Spleen (tissue), 11 donors: Measurements from ENCODE around the gene SUN3. TPM values are rescaled to one million over a fixed set of nuclear protein-coding genes. Genes with fewer than 3 reads are reported as not detected.
A peak's percentile ranks its signal among the peaks of the same experiment; 100 is the strongest.
"Not testable (repeated sequence)": the region's sequence is repeated elsewhere in the genome, so short reads cannot be mapped to it uniquely, and the experiment has no call there.

Experiments
- DNase-seq: peaks from one replicate; pipeline ENCODE4 v3.0.0-alpha.2; 2020
- H3K27ac ChIP-seq, 8 donors: fragments of 200-600 bp; sonication (generic) in 7 of 8; 1 replicate in 4 of 8; 2 replicates in 4 of 8; pipeline versions ENCODE4 v1.5.0 to v1.8.0; 2016 to 2021; ENCODE audit warnings: inconsistent platforms in 4 of 8, mild to moderate bottlenecking in 4 of 8, moderate library complexity in 1 of 8
- H3K27me3 ChIP-seq, 7 donors: fragments of 200-600 bp; sonication (generic) in 6 of 7; replicated peaks in 1 of 7; 1 replicate in 4 of 7; 2 replicates in 3 of 7; pipeline versions ENCODE4 v1.5.0 to v1.8.0; 2016 to 2021; ENCODE audit warnings: inconsistent platforms in 3 of 7, mild to moderate bottlenecking in 1 of 7
- H3K36me3 ChIP-seq, 6 donors: fragments of 200-600 bp; sonication (generic) in 5 of 6; 1 replicate in 4 of 6; 2 replicates in 2 of 6; pipeline versions ENCODE4 v1.5.0 to v1.8.0; 2016 to 2021; ENCODE audit warnings: inconsistent platforms in 2 of 6
- H3K4me1 ChIP-seq, 6 donors: fragments of 200-600 bp; sonication (generic) in 5 of 6; 1 replicate in 3 of 6; 2 replicates in 3 of 6; pipeline versions ENCODE4 v1.5.0 to v1.8.0; 2016 to 2021; ENCODE audit warnings: inconsistent platforms in 3 of 6
- H3K4me3 ChIP-seq, 8 donors: fragments of 200-600 bp; sonication (generic) in 7 of 8; 1 replicate in 4 of 8; 2 replicates in 4 of 8; pipeline versions ENCODE4 v1.5.0 to v1.8.0; 2016 to 2021; ENCODE audit warnings: inconsistent platforms in 4 of 8, mild to moderate bottlenecking in 4 of 8, moderate library complexity in 2 of 8
- H3K9me3 ChIP-seq, 8 donors: fragments of 200-600 bp; sonication (generic) in 7 of 8; 1 replicate in 4 of 8; 2 replicates in 4 of 8; pipeline versions ENCODE4 v1.5.0 to v1.8.0; 2016 to 2021; ENCODE audit warnings: inconsistent platforms in 4 of 8
- POLR2A ChIP-seq, 3 donors: fragments of 450-650 bp; IDR thresholded peaks; one replicate each; pipeline ENCODE4 v1.5.1; 2017; ENCODE audit warnings: antibody characterized with exemption in 3 of 3, mild to moderate bottlenecking in 1 of 3
- POLR2AphosphoS5 ChIP-seq, 3 donors: sonication (generic); formaldehyde crosslinking; IDR thresholded peaks; one replicate each; pipeline ENCODE4 v1.5.1; 2017; ENCODE audit warnings: antibody characterized with exemption in 3 of 3
- WGBS, 5 donors: extraction: QIAGEN DNeasy Blood & Tissue Kit in 3 of 5; methylation state at CpG; one replicate each; pipeline versions ENCODE4 v1.1.5 to v1.1.7; 2013 to 2018; 5-methylcytosine and 5-hydroxymethylcytosine counted together
- intact Hi-C: fragments of 100-400 bp; cut with DNase I; formaldehyde crosslinking; loops from one replicate; pipeline ENCODE4 v1.15.0; 2023; ENCODE audit warnings: low total_unique reads
- polyA plus RNA-seq, 3 donors: library from polyadenylated mRNA; stranded (reverse); fragments of 200-250 nt; gene quantifications; one replicate each; pipeline ENCODE4 v1.2.1, GENCODE V29; 2013
- total RNA-seq, 7 donors: library from RNA; depleted of rRNA in 3 of 7; stranded (reverse); fragments of >200 nt in 3 of 7; fragmentation: NEBNext Ultra II Directional in 4 of 7; extraction: Animal tissue kit (Norgen Biotek cat#: 25700) in 4 of 7; gene quantifications; one replicate each; pipeline versions ENCODE4 v1.1.0 to v1.2.1, GENCODE V29; 2016 to 2021
- TF ChIP-seq, protein P1 (sequence below), 11 experiments: fragments of 200-600 bp in 7 of 11; fragments of 450-650 bp in 4 of 11; sonication (generic) in 4 of 11; IDR thresholded peaks in 8 of 11; conservative IDR thresholded peaks in 3 of 11; 1 replicate in 7 of 11; 2 replicates in 4 of 11; pipeline versions ENCODE4 v1.4.0 to v1.8.0; 2016 to 2021; ENCODE audit warnings: antibody characterized with exemption in 11 of 11, inconsistent platforms in 4 of 11, mild to moderate bottlenecking in 1 of 11
- donor health status: healthy with polysubstance abuse.
- donor health status: DM: no; HTN: no; CAD: no; lungs with moderate emphysema.
- donor health status: DM: no; HTN: no; CAD: no.
- donor health status: Bipolar disorder and iron deficiency.
- donor health status: healthy.
- donor health status: DM: no; HTN: no; CAD: no.
- donor health status: DM: yes; HTN: yes; CAD: no.

SUN3 gene
- total and polyA plus RNA-seq, 10 donors = not detected

DNA sequence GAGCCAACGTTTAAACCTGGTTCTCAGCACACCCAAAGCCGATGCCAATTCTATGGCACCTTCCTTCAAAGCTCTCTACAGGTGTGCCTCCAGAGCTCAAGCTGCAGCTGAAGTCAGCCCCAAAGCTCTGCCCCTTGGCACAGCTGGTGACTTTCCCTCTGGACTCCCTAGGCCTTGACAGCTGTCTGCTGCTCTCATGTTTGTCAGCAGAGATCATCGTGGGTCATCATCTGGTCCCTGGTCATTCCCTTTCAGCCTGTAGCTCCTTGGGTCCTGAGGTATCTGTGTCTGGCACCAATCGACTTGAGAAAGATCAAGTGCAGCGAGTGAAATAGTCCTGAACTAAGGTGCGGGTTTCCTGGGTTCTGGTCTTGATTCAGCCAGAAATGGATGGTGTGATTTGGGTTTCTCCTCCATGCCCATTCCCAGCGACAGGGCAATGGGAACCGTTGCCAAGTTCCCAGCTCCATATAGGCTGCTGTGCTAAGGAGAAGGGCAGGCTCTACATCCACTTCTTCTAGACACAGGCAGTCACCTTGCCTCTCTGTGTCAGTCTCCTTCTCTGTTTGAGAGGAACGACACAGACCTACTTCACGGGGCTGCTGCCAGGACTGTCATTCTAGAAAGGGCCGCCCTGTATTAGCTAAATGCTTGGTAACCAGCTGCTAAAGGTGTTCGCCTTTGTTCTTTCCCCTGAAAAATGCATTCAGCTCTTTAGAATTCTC, 84.2 kb downstream of the SUN3 start:
- intact Hi-C loops = loop anchor here (5.0 kb wide), 1 partner anchor 168 kb away; no protein-coding TSS in a partner anchor
- no peak overlapping the region for H3K4me3 ChIP-seq
- H3K4me1 ChIP-seq = peaks cover 4 to 57% (median 28%) of the 10 kb centered on the region in 6 donors
- WGBS, 5 donors = 85 to 90% (median 86%) methylated on average over 12 of the region's 12 CpGs
- H3K9me3 ChIP-seq = no peaks in the 10 kb centered on the region
- TF ChIP-seq POLR2A (IDR thresholded peaks at IDR 0.05) (no peak), POLR2AphosphoS5 (IDR thresholded peaks at IDR 0.05) (no peak)
- TF ChIP-seq, protein P1, sequence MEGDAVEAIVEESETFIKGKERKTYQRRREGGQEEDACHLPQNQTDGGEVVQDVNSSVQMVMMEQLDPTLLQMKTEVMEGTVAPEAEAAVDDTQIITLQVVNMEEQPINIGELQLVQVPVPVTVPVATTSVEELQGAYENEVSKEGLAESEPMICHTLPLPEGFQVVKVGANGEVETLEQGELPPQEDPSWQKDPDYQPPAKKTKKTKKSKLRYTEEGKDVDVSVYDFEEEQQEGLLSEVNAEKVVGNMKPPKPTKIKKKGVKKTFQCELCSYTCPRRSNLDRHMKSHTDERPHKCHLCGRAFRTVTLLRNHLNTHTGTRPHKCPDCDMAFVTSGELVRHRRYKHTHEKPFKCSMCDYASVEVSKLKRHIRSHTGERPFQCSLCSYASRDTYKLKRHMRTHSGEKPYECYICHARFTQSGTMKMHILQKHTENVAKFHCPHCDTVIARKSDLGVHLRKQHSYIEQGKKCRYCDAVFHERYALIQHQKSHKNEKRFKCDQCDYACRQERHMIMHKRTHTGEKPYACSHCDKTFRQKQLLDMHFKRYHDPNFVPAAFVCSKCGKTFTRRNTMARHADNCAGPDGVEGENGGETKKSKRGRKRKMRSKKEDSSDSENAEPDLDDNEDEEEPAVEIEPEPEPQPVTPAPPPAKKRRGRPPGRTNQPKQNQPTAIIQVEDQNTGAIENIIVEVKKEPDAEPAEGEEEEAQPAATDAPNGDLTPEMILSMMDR (IDR thresholded peaks at IDR 0.05 in 8 of 11, conservative IDR thresholded peaks at IDR 0.05 in 3 of 11) = no peak
- H3K36me3 ChIP-seq = no peaks in the 10 kb centered on the region
- H3K27me3 ChIP-seq = no peaks in the 10 kb centered on the region
- H3K27ac ChIP-seq = peak overlapping the region in 1 of 8 donors; percentile 1
- no peak for DNase-seq

DNA sequence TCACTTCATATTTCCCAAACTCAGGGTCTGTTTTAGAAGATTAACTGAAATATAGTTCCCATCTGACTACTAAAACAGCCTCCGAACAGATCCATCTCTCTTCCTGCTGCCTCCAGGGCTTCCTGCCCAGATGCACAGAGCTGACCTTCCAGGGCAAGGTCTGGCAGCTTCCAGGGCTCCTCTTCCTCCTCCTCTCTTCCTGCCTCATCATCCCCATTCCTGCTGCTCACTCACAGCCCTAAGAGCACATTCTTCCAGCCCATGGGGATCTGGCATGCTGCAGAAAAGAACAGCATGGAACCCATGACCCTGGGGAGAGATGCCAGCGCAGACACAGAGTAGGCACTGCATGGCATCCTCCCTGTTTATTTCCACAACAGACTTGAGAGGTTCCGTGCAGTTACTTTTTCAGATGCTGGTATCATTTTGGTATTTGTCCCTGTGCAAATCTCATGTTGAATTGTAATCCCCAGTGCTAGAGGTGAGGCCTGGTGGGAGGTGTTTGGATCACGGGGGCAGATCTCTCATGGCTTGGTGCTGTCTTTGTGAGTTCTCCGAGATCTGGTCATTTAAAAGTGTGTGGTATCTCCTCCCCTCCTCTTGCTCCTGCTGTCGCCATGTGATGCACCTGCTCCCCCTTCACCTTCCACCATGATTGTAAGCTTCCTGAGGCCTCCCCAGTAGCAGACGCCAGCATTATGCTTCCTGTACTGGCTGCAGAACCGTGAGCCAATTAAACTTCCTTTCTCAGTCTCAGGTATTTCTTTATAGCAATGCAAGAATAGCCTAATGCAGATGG, 85.0 kb downstream of the SUN3 start:
- intact Hi-C loops = no loop called here
- no peak for DNase-seq
- Histone ChIP-seq H3K4me1 (peaks cover 4 to 63% (median 29%) of the 10 kb centered on the region in 6 donors), H3K4me3 (no peak overlapping the region), H3K27me3 (no peaks in the 10 kb centered on the region), H3K9me3 (no peaks in the 10 kb centered on the region), H3K27ac (peak overlapping the region in 4 of 8 donors; percentile 30 to 65 (median 54)), H3K36me3 (no peaks in the 10 kb centered on the region)
- no peak for TF ChIP-seq POLR2A (IDR thresholded peaks at IDR 0.05)
- TF ChIP-seq, protein P1 (IDR thresholded peaks at IDR 0.05 in 8 of 11, conservative IDR thresholded peaks at IDR 0.05 in 3 of 11) = no peak
- TF ChIP-seq POLR2AphosphoS5 (IDR thresholded peaks at IDR 0.05) = peak in 1 of 3 donors; percentile 29
- 74 to 85% (median 78%) methylated on average over 8 of the region's 8 CpGs for WGBS, 5 donors

DNA sequence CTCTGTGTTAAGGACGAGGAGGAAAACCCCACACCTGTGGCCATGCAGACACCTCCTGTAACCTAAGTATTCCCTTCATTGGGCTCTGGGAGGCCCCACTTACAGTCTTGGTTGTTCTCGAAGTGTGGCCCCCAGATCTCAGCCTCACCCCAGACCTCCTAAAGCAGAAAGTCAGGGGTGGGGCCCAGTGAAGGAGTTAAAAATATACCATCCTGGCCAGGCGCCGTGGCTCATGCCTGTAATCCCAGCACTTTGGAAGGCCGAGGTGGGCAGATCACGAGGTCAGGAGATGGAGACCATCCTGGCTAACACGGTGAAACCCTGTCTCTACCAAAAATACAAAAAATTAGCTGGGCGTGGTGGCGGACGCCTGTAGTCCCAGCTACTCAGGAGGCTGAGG, 86.3 kb downstream of the SUN3 start:
- intact Hi-C loops, DNase-seq, H3K4me3 ChIP-seq, H3K27me3 ChIP-seq, H3K36me3 ChIP-seq, H3K9me3 ChIP-seq: not testable (repeated sequence)
- 82 to 94% (median 88%) methylated on average over 10 of the region's 10 CpGs for WGBS, 5 donors
- H3K27ac ChIP-seq = peak overlapping the region in 4 of 8 donors; percentile 30 to 86 (median 60)
- H3K4me1 ChIP-seq = peaks cover 4 to 75% (median 36%) of the 10 kb centered on the region in 6 donors

DNA sequence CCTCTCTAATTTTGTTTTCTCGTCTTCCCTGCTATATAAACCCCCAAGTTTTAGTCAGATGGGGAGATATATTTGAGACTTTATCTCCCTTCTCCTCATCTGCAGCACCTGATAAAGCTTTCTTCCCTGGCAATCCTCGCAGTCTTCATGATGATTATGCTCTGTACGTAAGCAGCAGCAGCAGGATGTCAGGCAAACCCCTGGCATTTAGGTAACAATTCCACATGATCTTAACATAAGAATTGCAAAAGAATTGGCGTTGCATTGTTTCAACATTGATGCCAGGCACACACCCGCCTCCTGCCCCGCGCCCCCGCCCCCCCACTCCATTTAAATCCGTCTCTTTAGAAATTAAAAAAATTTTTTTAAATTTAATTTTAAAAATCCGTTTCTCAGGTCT, 86.8 kb downstream of the SUN3 start:
- Histone ChIP-seq H3K4me3 (no peak overlapping the region), H3K36me3 (no peaks in the 10 kb centered on the region), H3K9me3 (no peaks in the 10 kb centered on the region), H3K27ac (peak overlapping the region; percentile 32 to 87 (median 78)), H3K4me1 (peaks cover 4 to 80% (median 38%) of the 10 kb centered on the region in 6 donors), H3K27me3 (no peaks in the 10 kb centered on the region)
- intact Hi-C loops = no loop called here
- no peak for DNase-seq
- TF ChIP-seq, protein P1 (IDR thresholded peaks at IDR 0.05 in 8 of 11, conservative IDR thresholded peaks at IDR 0.05 in 3 of 11) = no peak
- TF ChIP-seq POLR2A (IDR thresholded peaks at IDR 0.05) (no peak), POLR2AphosphoS5 (IDR thresholded peaks at IDR 0.05) (no peak)
- 65 to 83% (median 73%) methylated on average over 10 of the region's 10 CpGs for WGBS, 5 donors
